ENCODE data around the gene PRKCH. TPM values are rescaled to one million over a fixed set of nuclear protein-coding genes. Genes with fewer than 3 reads are reported as not detected.
"Not testable (repeated sequence)": the region's sequence is repeated elsewhere in the genome, so short reads cannot be mapped to it uniquely, and the experiment has no call there.

The PRKCH gene
- total and polyA plus RNA-seq, 7 donors = 4.2 to 19.9 (median 10.0) TPM

- Histone ChIP-seq H3K27ac (no peak overlapping the region), H3K27me3 (no peaks in the 10 kb centered on the region), H3K4me3 (no peak overlapping the region), H3K36me3 (no peaks in the 10 kb centered on the region), H3K4me1 (no peaks in the 10 kb centered on the region), H3K9me3 (no peaks in the 10 kb centered on the region)
- TF ChIP-seq EP300 (IDR thresholded peaks at IDR 0.05) (no peak), POLR2A (IDR thresholded peaks at IDR 0.05) (no peak), CTCF (IDR thresholded peaks at IDR 0.05) (no peak)
- WGBS, 2 donors = 31 to 69% methylated on average over 2 of the region's 2 CpGs
- intact Hi-C loops (cut with DNase I) = no loop called here
- DNase-seq = no peak
Observed at GRCh38 chr14:61300209-61300608, 21.2 kb upstream of the PRKCH start.

GRCh38 chr14:61300754-61301153 is 20.6 kb upstream of the PRKCH start:
- Histone ChIP-seq H3K27me3 (no peaks in the 10 kb centered on the region), H3K4me1 (no peaks in the 10 kb centered on the region), H3K36me3 (no peaks in the 10 kb centered on the region), H3K27ac (no peak overlapping the region), H3K4me3 (no peak overlapping the region), H3K9me3 (no peaks in the 10 kb centered on the region)
- no peak for DNase-seq
- TF ChIP-seq CTCF (IDR thresholded peaks at IDR 0.05) = no peak
- no peak for TF ChIP-seq POLR2A (IDR thresholded peaks at IDR 0.05)
- TF ChIP-seq POLR2AphosphoS5 (IDR thresholded peaks at IDR 0.05) = no peak
- no peak for TF ChIP-seq EP300 (IDR thresholded peaks at IDR 0.05)
- 79 to 86% methylated on average over 7 of the region's 7 CpGs for WGBS, 2 donors
- intact Hi-C loops (cut with DNase I) = no loop called here

GRCh38 chr14:61304688-61305087 is 16.7 kb upstream of the PRKCH start:
- TF ChIP-seq EP300 (IDR thresholded peaks at IDR 0.05) (no peak), POLR2AphosphoS5 (IDR thresholded peaks at IDR 0.05) (no peak), CTCF (IDR thresholded peaks at IDR 0.05) (no peak), POLR2A (IDR thresholded peaks at IDR 0.05) (no peak)
- DNase-seq = no peak
- Histone ChIP-seq H3K4me3 (no peak overlapping the region), H3K27me3 (no peaks in the 10 kb centered on the region), H3K4me1 (no peaks in the 10 kb centered on the region), H3K27ac (no peak overlapping the region), H3K9me3 (no peaks in the 10 kb centered on the region), H3K36me3 (no peaks in the 10 kb centered on the region)
- intact Hi-C loops (cut with DNase I) = no loop called here
- 92 to 93% methylated on average over 2 of the region's 2 CpGs for WGBS, 2 donors

- Histone ChIP-seq H3K9me3 (peaks cover 0 to 12% (median 0%) of the 10 kb centered on the region in 4 donors), H3K36me3 (no peaks in the 10 kb centered on the region), H3K4me3 (no peak overlapping the region), H3K27me3 (no peaks in the 10 kb centered on the region), H3K27ac (no peak overlapping the region), H3K4me1 (no peaks in the 10 kb centered on the region)
- no peak for TF ChIP-seq EP300 (IDR thresholded peaks at IDR 0.05)
- peak in 1 of 4 donors; percentile 22 for TF ChIP-seq POLR2AphosphoS5 (IDR thresholded peaks at IDR 0.05)
- TF ChIP-seq CTCF (IDR thresholded peaks at IDR 0.05) = no peak
- no peak for TF ChIP-seq POLR2A (IDR thresholded peaks at IDR 0.05)
- no peak for DNase-seq
- intact Hi-C loops (cut with DNase I) = no loop called here
- 30 to 32% methylated on average over 3 of the region's 3 CpGs for WGBS, 2 donors
Observed at GRCh38 chr14:61308198-61308597, 13.2 kb upstream of the PRKCH start.

- DNase-seq; H3K27me3 ChIP-seq; intact Hi-C loops (cut with DNase I); H3K4me1 ChIP-seq; H3K27ac ChIP-seq; H3K4me3 ChIP-seq; H3K36me3 ChIP-seq: not testable (repeated sequence)
- 90 to 93% methylated on average over 4 of the region's 4 CpGs for WGBS, 2 donors
- H3K9me3 ChIP-seq = peaks cover 0 to 12% (median 0%) of the 10 kb centered on the region in 4 donors
Observed at GRCh38 chr14:61308701-61309100, 12.7 kb upstream of the PRKCH start.

All from sigmoid colon (tissue), 7 donors.